Sigmoid colon (tissue), 7 donors: ENCODE results near the gene CIAO2A. TPM values are rescaled to one million over a fixed set of nuclear protein-coding genes. Genes with fewer than 3 reads are reported as not detected.
A peak's percentile ranks its signal among the peaks of the same experiment; 100 is the strongest.

Experiments
- DNase-seq: peaks from one replicate; pipeline ENCODE4 v3.0.0-alpha.2; 2019
- H3K27ac ChIP-seq, 4 donors: fragments of 200-600 bp; sonication (generic); one replicate each; pipeline ENCODE4 v1.5.1; 2016 to 2019; ENCODE audit warnings: mild to moderate bottlenecking in 1 of 4
- H3K27me3 ChIP-seq, 3 donors: fragments of 200-600 bp; sonication (generic); one replicate each; pipeline ENCODE4 v1.5.1; 2019; ENCODE audit warnings: mild to moderate bottlenecking in 1 of 3
- H3K36me3 ChIP-seq, 4 donors: fragments of 200-600 bp; sonication (generic); one replicate each; pipeline ENCODE4 v1.5.1; 2016 to 2019
- H3K4me1 ChIP-seq, 4 donors: fragments of 200-600 bp; sonication (generic); one replicate each; pipeline ENCODE4 v1.5.1; 2017 to 2019
- H3K4me3 ChIP-seq, 4 donors: fragments of 200-600 bp; sonication (generic); one replicate each; pipeline ENCODE4 v1.5.1; 2017 to 2019; ENCODE audit warnings: mild to moderate bottlenecking in 2 of 4, moderate library complexity in 1 of 4
- H3K9me3 ChIP-seq, 4 donors: fragments of 200-600 bp in 3 of 4; sonication (generic) in 3 of 4; one replicate each; pipeline versions ENCODE4 v1.5.1 to v1.6.1; 2013 to 2019
- EP300 ChIP-seq, 4 donors: sonication (generic); formaldehyde crosslinking; IDR thresholded peaks; one replicate each; pipeline ENCODE4 v1.6.1; 2017; ENCODE audit warnings: antibody characterized with exemption in 4 of 4
- POLR2A ChIP-seq, 2 donors: fragments of 450-650 bp; IDR thresholded peaks; one replicate each; pipeline ENCODE4 v1.6.1; 2016; ENCODE audit warnings: antibody characterized with exemption in 2 of 2, mild to moderate bottlenecking in 2 of 2, moderate library complexity in 2 of 2
- POLR2AphosphoS5 ChIP-seq, 4 donors: sonication (generic); formaldehyde crosslinking; IDR thresholded peaks; one replicate each; pipeline ENCODE4 v1.6.1; 2017; ENCODE audit warnings: antibody characterized with exemption in 4 of 4
- WGBS, 2 donors: extraction: QIAGEN DNeasy Blood & Tissue Kit; methylation state at CpG; one replicate each; pipeline ENCODE4 v1.1.7; 2013; 5-methylcytosine and 5-hydroxymethylcytosine counted together
- intact Hi-C: fragments of 100-400 bp; cut with DNase I; formaldehyde crosslinking; loops from one replicate; pipeline ENCODE4 v1.15.1; 2023
- polyA plus RNA-seq, 3 donors: library from polyadenylated mRNA; stranded (reverse); fragments of 200-250 nt; gene quantifications; one replicate each; pipeline ENCODE4 v1.2.3, GENCODE V29; 2013
- total RNA-seq, 4 donors: library from RNA; depleted of rRNA; stranded (reverse); fragments of >200 nt; gene quantifications; one replicate each; pipeline ENCODE4 v1.1.0, GENCODE V29; 2016
- TF ChIP-seq, protein P1 (sequence below), 4 experiments: fragments of 450-650 bp in 3 of 4; fragments of 200-600 bp in 1 of 4; IDR thresholded peaks; one replicate each; pipeline ENCODE4 v1.5.1; 2016 to 2019; ENCODE audit warnings: antibody characterized with exemption in 4 of 4, mild to moderate bottlenecking in 3 of 4, moderate library complexity in 2 of 4
- donor health status: healthy with polysubstance abuse.
- donor health status: Bipolar disorder and iron deficiency.
- donor health status: healthy.

Gene CIAO2A
- total and polyA plus RNA-seq, 7 donors: 24.7 to 339 (median 51.7) TPM

DNA sequence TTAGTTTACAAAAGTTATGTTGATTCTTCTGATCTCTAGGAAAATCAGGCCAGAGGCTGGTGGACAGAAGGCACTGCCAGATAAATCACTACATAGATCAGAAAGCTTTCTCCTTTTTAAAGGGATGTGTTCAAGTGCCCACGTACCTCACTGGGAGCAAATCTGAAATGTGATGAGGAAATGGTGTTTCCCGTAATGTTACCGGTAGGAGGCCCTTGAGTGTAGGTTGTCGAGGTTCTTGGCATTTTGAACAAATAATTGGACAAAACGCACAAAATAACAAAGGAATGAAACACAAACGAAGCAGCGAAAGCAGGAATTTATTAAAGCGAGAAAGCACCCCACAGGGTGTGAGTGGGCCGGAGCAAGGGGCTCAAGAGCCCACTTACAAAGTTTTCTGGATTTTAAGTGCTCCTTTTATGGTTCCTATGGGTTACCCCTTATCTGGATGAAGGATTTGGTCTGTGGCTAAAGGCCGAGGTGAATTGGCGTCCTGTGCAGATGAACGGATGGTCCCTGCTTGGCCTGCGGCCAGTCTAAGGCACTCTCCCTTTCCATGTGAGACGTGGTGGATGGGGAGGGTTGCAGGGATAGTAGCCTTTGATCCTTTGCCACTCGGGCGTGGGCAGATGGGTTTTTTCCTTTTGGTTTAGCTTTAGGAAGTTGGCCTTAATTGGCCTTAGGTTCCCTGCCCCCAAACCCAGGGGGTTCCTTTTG lies 3.2 kb upstream of the CIAO2A start:
- no peaks in the 10 kb centered on the region for H3K36me3 ChIP-seq
- H3K4me3 ChIP-seq: peak overlapping the region; percentile 82 to 99 (median 96)
- DNase-seq: no peak
- intact Hi-C loops: no loop called here
- WGBS, 2 donors: 4 to 9% methylated on average over 16 of the region's 16 CpGs
- peaks cover 0 to 72% (median 65%) of the 10 kb centered on the region in 4 donors for H3K4me1 ChIP-seq
- peak overlapping the region; percentile 87 to 91 (median 90) for H3K27ac ChIP-seq
- TF ChIP-seq EP300 (IDR thresholded peaks at IDR 0.05) (no peak), POLR2AphosphoS5 (IDR thresholded peaks at IDR 0.05) (no peak), POLR2A (IDR thresholded peaks at IDR 0.05) (no peak)
- TF ChIP-seq, protein P1, sequence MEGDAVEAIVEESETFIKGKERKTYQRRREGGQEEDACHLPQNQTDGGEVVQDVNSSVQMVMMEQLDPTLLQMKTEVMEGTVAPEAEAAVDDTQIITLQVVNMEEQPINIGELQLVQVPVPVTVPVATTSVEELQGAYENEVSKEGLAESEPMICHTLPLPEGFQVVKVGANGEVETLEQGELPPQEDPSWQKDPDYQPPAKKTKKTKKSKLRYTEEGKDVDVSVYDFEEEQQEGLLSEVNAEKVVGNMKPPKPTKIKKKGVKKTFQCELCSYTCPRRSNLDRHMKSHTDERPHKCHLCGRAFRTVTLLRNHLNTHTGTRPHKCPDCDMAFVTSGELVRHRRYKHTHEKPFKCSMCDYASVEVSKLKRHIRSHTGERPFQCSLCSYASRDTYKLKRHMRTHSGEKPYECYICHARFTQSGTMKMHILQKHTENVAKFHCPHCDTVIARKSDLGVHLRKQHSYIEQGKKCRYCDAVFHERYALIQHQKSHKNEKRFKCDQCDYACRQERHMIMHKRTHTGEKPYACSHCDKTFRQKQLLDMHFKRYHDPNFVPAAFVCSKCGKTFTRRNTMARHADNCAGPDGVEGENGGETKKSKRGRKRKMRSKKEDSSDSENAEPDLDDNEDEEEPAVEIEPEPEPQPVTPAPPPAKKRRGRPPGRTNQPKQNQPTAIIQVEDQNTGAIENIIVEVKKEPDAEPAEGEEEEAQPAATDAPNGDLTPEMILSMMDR (IDR thresholded peaks at IDR 0.05): no peak
- H3K27me3 ChIP-seq: no peaks in the 10 kb centered on the region
- no peaks in the 10 kb centered on the region for H3K9me3 ChIP-seq

DNA sequence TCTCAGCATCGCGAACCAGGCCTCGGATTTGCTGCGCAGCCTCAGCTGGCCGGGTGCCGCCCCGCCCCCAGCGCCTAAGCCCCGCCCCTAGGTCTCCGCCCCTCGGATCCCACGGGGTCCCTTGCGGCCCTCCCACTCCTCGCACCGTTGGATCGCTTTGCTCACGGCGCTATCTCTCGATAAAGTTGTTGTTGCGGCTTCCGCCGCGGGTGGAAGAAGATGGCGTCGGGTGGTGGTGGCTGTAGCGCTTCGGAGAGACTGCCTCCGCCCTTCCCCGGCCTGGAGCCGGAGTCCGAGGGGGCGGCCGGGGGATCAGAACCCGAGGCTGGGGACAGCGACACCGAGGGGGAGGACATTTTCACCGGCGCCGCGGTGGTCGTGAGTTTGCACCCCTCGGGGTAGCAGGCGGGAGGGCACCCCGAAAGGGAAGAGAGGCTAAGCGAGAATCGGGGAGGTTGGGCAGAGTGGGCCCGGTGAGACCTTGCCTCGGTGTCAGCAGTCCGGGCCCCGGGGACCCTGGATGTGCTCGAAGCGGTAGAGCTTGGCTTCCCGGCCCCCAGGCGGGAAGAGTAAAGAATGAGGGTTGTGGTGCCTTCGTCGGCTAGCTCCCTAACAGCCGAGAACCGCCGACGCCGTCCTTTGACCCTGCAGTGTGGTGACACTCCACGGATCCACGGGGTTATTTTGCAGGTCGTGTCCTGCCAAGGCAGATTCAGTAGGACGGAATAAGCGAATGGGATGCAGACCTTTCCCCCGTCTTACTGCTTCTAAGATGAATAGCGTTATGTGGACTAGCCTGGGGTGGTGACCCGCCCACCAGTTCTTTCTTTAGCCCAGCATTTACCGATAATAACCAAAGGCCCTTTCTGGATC lies 2.4 kb upstream of the CIAO2A start, which contains the start of gene SNX1:
Gene SNX1, plus strand, starts transcription at position 188 of the 873 bp plus-strand sequence. Its CDS starts 32 bp downstream, at position 220.
- Histone ChIP-seq H3K27me3 (no peaks in the 10 kb centered on the region), H3K9me3 (no peaks in the 10 kb centered on the region), H3K4me3 (peak within 1 kb of the TSS; percentile 82 to 99 (median 96)), H3K4me1 (peaks cover 0 to 77% (median 64%) of the 10 kb centered on the region in 4 donors), H3K27ac (peak within 1 kb of the TSS; percentile 87 to 91 (median 90)), H3K36me3 (no peaks in the 10 kb centered on the region)
- intact Hi-C loops: loop anchor here (2.0 kb wide), 1 partner anchor 67 kb away; the partner anchor contains the start of gene PPIB
- no peak for TF ChIP-seq EP300 (IDR thresholded peaks at IDR 0.05)
- TF ChIP-seq POLR2A (IDR thresholded peaks at IDR 0.05): peak; percentile 96 to 98
- TF ChIP-seq, protein P1 (IDR thresholded peaks at IDR 0.05): peak in 2 of 4 experiments; percentile 14 to 45
- TF ChIP-seq POLR2AphosphoS5 (IDR thresholded peaks at IDR 0.05): peak; percentile 98 to 100 (median 100)
- peak; percentile 97 for DNase-seq
- WGBS, 2 donors: 0% methylated on average over 70 of the region's 70 CpGs

DNA sequence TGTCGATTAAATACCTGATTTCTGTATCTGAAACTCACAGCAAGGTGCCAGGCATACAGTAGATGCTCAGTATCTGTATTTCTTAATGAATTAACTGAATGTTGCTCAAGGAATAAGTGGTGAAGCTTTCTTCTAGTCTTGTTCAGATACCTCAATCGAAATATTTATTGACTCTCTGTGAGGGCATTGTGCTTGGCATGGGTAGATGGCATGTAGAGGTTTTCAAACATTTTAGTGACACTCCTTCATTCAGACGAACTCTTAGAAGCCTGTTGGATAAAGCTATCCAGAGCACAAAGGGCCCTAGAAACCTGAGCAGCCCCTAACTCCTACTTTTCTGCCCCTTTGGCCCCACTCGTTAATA lies 1.8 kb upstream of the CIAO2A start:
- H3K4me1 ChIP-seq: peaks cover 0 to 73% (median 64%) of the 10 kb centered on the region in 4 donors
- TF ChIP-seq, protein P1 (IDR thresholded peaks at IDR 0.05): no peak
- no peak for TF ChIP-seq EP300 (IDR thresholded peaks at IDR 0.05)
- no peak for TF ChIP-seq POLR2AphosphoS5 (IDR thresholded peaks at IDR 0.05)
- TF ChIP-seq POLR2A (IDR thresholded peaks at IDR 0.05): no peak
- no peak for DNase-seq
- H3K4me3 ChIP-seq: peak overlapping the region; percentile 82 to 99 (median 96)
- no peaks in the 10 kb centered on the region for H3K9me3 ChIP-seq
- intact Hi-C loops: loop anchor here (2.0 kb wide), 1 partner anchor 67 kb away; the partner anchor contains the start of gene PPIB
- peak overlapping the region; percentile 87 to 91 (median 90) for H3K27ac ChIP-seq
- 27 to 37% methylated on average over 4 of the region's 4 CpGs for WGBS, 2 donors
- H3K36me3 ChIP-seq: no peaks in the 10 kb centered on the region
- H3K27me3 ChIP-seq: no peaks in the 10 kb centered on the region

DNA sequence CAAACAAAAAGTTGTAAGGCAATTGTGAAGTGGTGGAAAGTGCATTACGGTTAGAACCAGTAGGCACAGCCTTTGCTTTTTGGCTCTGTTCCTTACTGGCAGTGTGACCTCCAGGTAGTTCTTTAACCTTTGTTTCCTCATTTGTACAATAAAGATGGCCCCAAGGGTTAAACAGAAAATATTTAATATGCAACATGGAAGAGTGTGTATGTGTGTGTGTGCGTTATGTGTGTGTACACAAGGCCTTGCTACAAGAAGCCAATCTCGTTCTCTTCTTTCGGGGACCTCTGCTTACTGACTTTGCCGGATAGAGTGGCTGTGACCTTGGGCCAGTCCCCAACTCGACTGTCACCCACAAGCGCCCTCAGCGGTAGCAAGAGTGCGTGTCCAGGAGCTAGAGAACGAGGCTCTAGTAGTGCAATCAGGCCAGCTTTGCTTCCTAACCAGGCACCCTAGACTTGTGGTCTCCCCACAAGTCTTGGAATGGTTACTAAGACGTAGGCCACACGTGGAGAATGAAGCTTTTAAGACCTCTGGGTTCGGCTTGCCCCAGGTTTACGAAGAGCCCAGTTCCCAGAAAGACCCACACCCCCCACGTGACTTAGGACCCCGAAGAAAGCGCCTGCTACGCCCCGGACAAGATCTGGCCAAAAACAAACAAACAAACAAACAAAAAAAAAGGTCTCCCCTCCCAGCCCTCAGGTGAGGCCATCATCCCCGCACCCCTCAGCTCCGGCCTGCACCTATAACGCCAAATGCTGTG lies 593 bp downstream of the CIAO2A start:
- Histone ChIP-seq H3K4me1 (peaks cover 0 to 50% (median 41%) of the 10 kb centered on the region in 4 donors), H3K27ac (peak overlapping the region; percentile 87 to 91 (median 90)), H3K36me3 (peaks cover 0 to 18% (median 2%) of the 10 kb centered on the region in 4 donors), H3K27me3 (no peaks in the 10 kb centered on the region), H3K9me3 (no peaks in the 10 kb centered on the region), H3K4me3 (peak overlapping the region; percentile 60 to 75 (median 68))
- 1 to 5% methylated on average over 22 of the region's 22 CpGs for WGBS, 2 donors
- no peak for DNase-seq
- TF ChIP-seq EP300 (IDR thresholded peaks at IDR 0.05): no peak
- intact Hi-C loops: no loop called here
